Naive thymus-derived CD4-positive, alpha-beta T cell (primary cell): ENCODE data around the gene PPP1R14D. TPM values are rescaled to one million over a fixed set of nuclear protein-coding genes. Genes with fewer than 3 reads are reported as not detected.
A peak's percentile ranks its signal among the peaks of the same experiment; 100 is the strongest.

Source experiments
- ATAC-seq: fragments of 150-1000 bp; cut with Tn5 transposase; 2 replicates; pipeline ENCODE4 v1.10.0; 2021; ENCODE audit warnings: mild to moderate bottlenecking, moderate library complexity
- CTCF ChIA-PET: fragments of 350-600 bp; sonication (Branson Sonifier 250); formaldehyde crosslinking; loops from one replicate; lab custom pipeline; 2021; ENCODE audit warnings: antibody characterized with exemption; lab: Charles Lee
- POLR2A ChIA-PET: fragments of 350-600 bp; sonication (Branson Sonifier 250); formaldehyde crosslinking; loops from one replicate; lab custom pipeline; 2021; ENCODE audit warnings: antibody characterized with exemption, inconsistent platforms; lab: Charles Lee
- DNase-seq, 9 donors: peaks; one replicate each; pipeline versions ENCODE4 v3.0.0 to v3.0.0-alpha.2; 2020 to 2022; ENCODE audit warnings: mixed read lengths in 1 of 9
- H3K27ac ChIP-seq: one replicate; pipeline ENCODE4 v1.7.0; 2013; ENCODE audit warnings: mild to moderate bottlenecking, low read depth, low read length, moderate library complexity
- H3K27me3 ChIP-seq, 2 donors: one replicate each; pipeline ENCODE4 v1.7.0; 2013; ENCODE audit warnings: low read length in 2 of 2, mild to moderate bottlenecking in 2 of 2, moderate library complexity in 2 of 2; ENCODE audit not compliant: control insufficient read depth in 2 of 2, insufficient read depth in 2 of 2
- H3K36me3 ChIP-seq, 3 experiments: 1 replicate in 2 of 3; 2 replicates in 1 of 3; pipeline ENCODE4 v1.7.0; 2013; ENCODE audit warnings: low read length in 3 of 3, mild to moderate bottlenecking in 3 of 3, moderate library complexity in 1 of 3; ENCODE audit not compliant: insufficient read depth in 3 of 3, control insufficient read depth in 2 of 3
- H3K4me1 ChIP-seq, 2 donors: one replicate each; pipeline ENCODE4 v1.7.0; 2013; ENCODE audit warnings: low read length in 2 of 2, mild to moderate bottlenecking in 2 of 2, moderate library complexity in 1 of 2; ENCODE audit not compliant: control insufficient read depth in 2 of 2, insufficient read depth in 2 of 2
- H3K4me3 ChIP-seq: 2 replicates; pipeline ENCODE4 v1.7.0; 2013; ENCODE audit warnings: mild to moderate bottlenecking, low read length
- H3K9me3 ChIP-seq, 3 experiments: 1 replicate in 2 of 3; 2 replicates in 1 of 3; pipeline ENCODE4 v1.7.0; 2013; ENCODE audit warnings: low read length in 3 of 3; ENCODE audit not compliant: control insufficient read depth in 2 of 3
- H3K27ac Mint-ChIP-seq, 9 donors: one replicate each; pipeline ENCODE4 v1.8.0; 2020 to 2022; ENCODE audit warnings: mixed read lengths in 9 of 9, mild to moderate bottlenecking in 8 of 9, moderate library complexity in 5 of 9, inconsistent platforms in 2 of 9
- H3K27me3 Mint-ChIP-seq, 5 donors: one replicate each; pipeline ENCODE4 v1.8.0; 2021 to 2022; ENCODE audit warnings: mixed read lengths in 5 of 5, mild to moderate bottlenecking in 1 of 5
- H3K36me3 Mint-ChIP-seq, 5 donors: one replicate each; pipeline ENCODE4 v1.8.0; 2020 to 2022; ENCODE audit warnings: mixed read lengths in 5 of 5, mild to moderate bottlenecking in 3 of 5, inconsistent platforms in 1 of 5
- H3K4me1 Mint-ChIP-seq, 7 donors: one replicate each; pipeline ENCODE4 v1.8.0; 2020 to 2022; ENCODE audit warnings: mixed read lengths in 7 of 7, mild to moderate bottlenecking in 3 of 7, inconsistent platforms in 1 of 7
- H3K4me3 Mint-ChIP-seq, 10 donors: one replicate each; pipeline ENCODE4 v1.8.0; 2020 to 2022; ENCODE audit warnings: mild to moderate bottlenecking in 10 of 10, mixed read lengths in 10 of 10, moderate library complexity in 6 of 10, inconsistent platforms in 2 of 10
- H3K9me3 Mint-ChIP-seq, 11 donors: one replicate each; pipeline ENCODE4 v1.8.0; 2020 to 2022; ENCODE audit warnings: mixed read lengths in 11 of 11, mild to moderate bottlenecking in 4 of 11, inconsistent platforms in 1 of 11, moderate library complexity in 1 of 11
- intact Hi-C, 2 donors: fragments of 100-400 bp; cut with micrococcal nuclease; formaldehyde crosslinking; loops; one replicate each; pipeline ENCODE4 v1.15.1; 2023
- polyA plus RNA-seq, 2 donors: library from polyadenylated mRNA; unstranded; fragments of 300-500 nt; fragmentation: Illumina TruSeq; gene quantifications; one replicate each; pipeline ENCODE4 v1.2.3, GENCODE V29; 2021
- total RNA-seq, 6 experiments: library from RNA in 5 of 6; stranded (reverse) in 5 of 6; gene quantifications; 1 replicate in 5 of 6; 2 replicates in 1 of 6; pipeline ENCODE4 v1.2.3 and lab custom pipeline; 2021 to 2026

PPP1R14D gene
- total and polyA plus RNA-seq, 7 experiments from 2014 or later = not detected

GRCh38 chr15:40766194-40766815 is 62.2 kb downstream of the PPP1R14D start:
- H3K27me3 ChIP-seq = no peaks in the 10 kb centered on the region
- DNase-seq (no peak), ATAC-seq (no peak)
- peaks cover 0 to 18% (median 0%) of the 10 kb centered on the region in 3 experiments for H3K36me3 ChIP-seq
- POLR2A ChIA-PET = interaction anchor here (0.6 to 3.7 kb wide), 4 partner anchors 12 to 78 kb away, joined by 3 to 21 read pairs (median 4); partner anchors contain the start of gene RAD51
- intact Hi-C loops = loop anchor here in 1 of 2 donors (5.0 kb wide), 1 partner anchor 174 kb away; the partner anchor contains the start of gene KNL1
- Mint-ChIP-seq H3K27ac (peak overlapping the region in 8 of 9 donors; percentile 9 to 92 (median 82)), H3K9me3 (no peaks in the 10 kb centered on the region), H3K4me1 (peaks cover 24 to 55% (median 49%) of the 10 kb centered on the region in 7 donors), H3K4me3 (peak overlapping the region in 1 of 10 donors; percentile 94), H3K27me3 (no peaks in the 10 kb centered on the region), H3K36me3 (peaks cover 0 to 2% (median 0%) of the 10 kb centered on the region in 5 donors)
- H3K4me3 ChIP-seq = no peak overlapping the region
- CTCF ChIA-PET = interaction anchor here (0.5 kb wide), 1 partner anchor 143 kb away, joined by 4 read pairs; no protein-coding TSS in a partner anchor
- peaks cover 17 to 29% of the 10 kb centered on the region in 2 donors for H3K4me1 ChIP-seq
- H3K27ac ChIP-seq = peak overlapping the region; percentile 78
- no peaks in the 10 kb centered on the region for H3K9me3 ChIP-seq

Other genes starting within 250 kb of the PPP1R14D start
- 10 to 100 TPM in 1 of 5 experiments, 1 to 10 TPM in 2, under 1 TPM in 2; 0.16 to 41.5 (median 1.7) TPM for gene KNL1, start 234.5 kb downstream of the PPP1R14D start, total RNA-seq
- gene KNL1, start 234.5 kb downstream of the PPP1R14D start, polyA plus RNA-seq = under 1 TPM; 0.08 to 0.99 TPM
- gene RAD51, start 133.5 kb downstream of the PPP1R14D start, total RNA-seq = 10 to 100 TPM in 1 of 5 experiments, 1 to 10 TPM in 2, under 1 TPM in 2; 0.51 to 51.5 (median 1.4) TPM
- gene RAD51, start 133.5 kb downstream of the PPP1R14D start, polyA plus RNA-seq = under 1 TPM; 0.34 to 0.39 TPM
- 10 to 100 TPM; 19.5 to 44.0 (median 31.9) TPM for gene RMDN3, start 73.5 kb downstream of the PPP1R14D start, total RNA-seq
- 10 to 100 TPM; 15.7 to 20.2 TPM for gene RMDN3, start 73.5 kb downstream of the PPP1R14D start, polyA plus RNA-seq
- 10 to 100 TPM; 14.5 to 38.3 (median 18.1) TPM for gene GCHFR, start 64.6 kb downstream of the PPP1R14D start, total RNA-seq
- 10 to 100 TPM; 65.7 to 83.2 TPM for gene GCHFR, start 64.6 kb downstream of the PPP1R14D start, polyA plus RNA-seq
- 1 to 10 TPM in 3 of 5 experiments, under 1 TPM in 2; 0.73 to 2.8 (median 1.3) TPM for gene C15orf62, start 58.7 kb downstream of the PPP1R14D start, total RNA-seq
- under 1 TPM; 0.35 to 0.67 TPM for gene C15orf62, start 58.7 kb downstream of the PPP1R14D start, polyA plus RNA-seq
- 10 to 100 TPM; 17.9 to 31.9 (median 30.5) TPM for gene ZFYVE19, start 21.6 kb downstream of the PPP1R14D start, total RNA-seq
- 10 to 100 TPM; 15.7 to 22.7 TPM for gene ZFYVE19, start 21.6 kb downstream of the PPP1R14D start, polyA plus RNA-seq
- 10 to 100 TPM; 28.8 to 50.9 (median 36.7) TPM for gene DNAJC17, start 21.2 kb downstream of the PPP1R14D start, total RNA-seq
- gene DNAJC17, start 21.2 kb downstream of the PPP1R14D start, polyA plus RNA-seq = 10 to 100 TPM; 31.0 to 35.5 TPM
- gene SPINT1, start 15.3 kb upstream of the PPP1R14D start, total RNA-seq = 1 to 10 TPM in 4 of 5 experiments, under 1 TPM in 1; 1.00 to 8.9 (median 3.6) TPM
- gene SPINT1, start 15.3 kb upstream of the PPP1R14D start, polyA plus RNA-seq = 1 to 10 TPM; 2.0 to 4.2 TPM
- under 1 TPM in 1 of 5 experiments, not detected in 4; 0.39 TPM for gene RHOV, start 45.5 kb upstream of the PPP1R14D start, total RNA-seq
- not detected for gene RHOV, start 45.5 kb upstream of the PPP1R14D start, polyA plus RNA-seq
- gene VPS18, start 65.7 kb upstream of the PPP1R14D start, total RNA-seq = 10 to 100 TPM; 19.9 to 22.3 (median 20.5) TPM
- 10 to 100 TPM; 15.9 to 25.8 TPM for gene VPS18, start 65.7 kb upstream of the PPP1R14D start, polyA plus RNA-seq
- gene DLL4, start 100.6 kb upstream of the PPP1R14D start, total RNA-seq = not detected
- gene DLL4, start 100.6 kb upstream of the PPP1R14D start, polyA plus RNA-seq = not detected
- 1 to 10 TPM in 3 of 5 experiments, under 1 TPM in 2; 0.24 to 5.7 (median 1.1) TPM for gene CHAC1, start 124.8 kb upstream of the PPP1R14D start, total RNA-seq
- under 1 TPM in 1 of 2 donors, not detected in 1; 0.39 TPM for gene CHAC1, start 124.8 kb upstream of the PPP1R14D start, polyA plus RNA-seq